ENCODE data around the gene OR7A5. TPM values are rescaled to one million over a fixed set of nuclear protein-coding genes. Genes with fewer than 3 reads are reported as not detected.

The OR7A5 gene
- not detected for total RNA-seq

- no peaks in the 10 kb centered on the region for H3K9me3 Mint-ChIP-seq
- no peak within 1 kb of the TSS for H3K27ac Mint-ChIP-seq
- ATAC-seq (no peak), DNase-seq (ENCODE audit: low spot score in 2 of 2) (no peak)
- no peaks in the 10 kb centered on the region for H3K36me3 Mint-ChIP-seq
Measured at GRCh38 chr19:14835011-14835410, at the start of gene OR7A5, which contains the start of gene OR7C1. Gene OR7A5, minus strand, starts transcription at chr19:14835185. Its CDS starts 6,944 bp downstream, at chr19:14828241. Gene OR7C1, minus strand, starts transcription at chr19:14835185. Its CDS starts 35,049 bp downstream, at chr19:14800136.

DNA sequence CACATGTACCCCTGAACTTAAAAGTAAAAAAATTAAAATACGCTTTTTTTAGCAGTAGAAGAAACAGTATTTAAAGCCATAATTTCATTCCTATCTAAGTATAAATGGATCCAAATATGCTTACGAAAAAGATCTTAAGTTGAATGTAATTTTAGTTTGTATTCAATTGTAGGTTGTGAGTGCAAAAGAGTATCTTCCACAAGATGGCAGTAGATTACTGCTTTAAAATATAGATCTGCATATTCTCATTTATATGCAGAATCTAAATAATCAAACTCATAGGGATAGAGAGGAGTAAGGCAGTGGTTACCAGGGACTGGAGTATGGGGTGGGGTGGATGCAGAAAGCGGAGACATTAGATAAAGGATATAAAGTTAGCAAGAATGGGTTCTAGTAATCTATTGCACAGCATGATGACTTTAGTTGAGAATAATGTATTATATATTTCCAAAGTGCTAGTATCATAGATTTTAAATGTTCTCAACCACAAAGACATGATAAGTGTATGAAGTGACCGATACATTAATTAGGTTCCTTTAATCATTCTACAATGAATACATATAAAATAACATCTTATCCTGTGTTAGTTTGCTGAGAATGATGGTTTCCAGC lies 36.7 kb upstream of the OR7A5 start:
- Mint-ChIP-seq H3K9me3 (no peaks in the 10 kb centered on the region), H3K36me3 (no peaks in the 10 kb centered on the region), H3K27ac (no peak overlapping the region)
- DNase-seq (ENCODE audit: low spot score in 2 of 2), result no peak
- ATAC-seq, result no peak

GRCh38 chr19:14868497-14868896 lies 33.5 kb upstream of the OR7A5 start:
- no peak for DNase-seq (ENCODE audit: low spot score in 2 of 2)
- Mint-ChIP-seq H3K36me3 (no peaks in the 10 kb centered on the region), H3K9me3 (no peaks in the 10 kb centered on the region), H3K27ac (no peak overlapping the region)
- ATAC-seq, result no peak

DNA sequence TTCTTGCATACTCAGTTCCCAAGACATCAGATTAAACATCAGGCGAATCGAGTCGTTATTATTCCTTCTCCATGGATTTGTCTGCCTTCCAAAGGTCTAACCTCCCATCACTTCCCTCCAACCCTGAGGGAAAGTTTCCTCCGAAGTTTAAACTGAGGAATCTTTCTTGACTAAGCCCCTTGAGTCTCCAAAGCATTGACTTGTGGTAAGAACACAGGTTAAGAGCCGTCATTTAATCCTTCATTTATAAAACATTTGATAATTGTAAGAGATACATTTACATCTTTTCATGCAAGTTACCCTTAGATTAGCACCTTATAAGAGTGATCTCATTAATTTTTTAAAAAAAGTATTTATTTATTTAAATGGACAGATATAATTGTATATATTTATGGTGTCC lies 13.8 kb upstream of the OR7A5 start, which contains the start of gene OR7A10:
OR7A10 (minus strand) TSS at position 101 of the 400 bp plus-strand sequence. CDS start 7,045 bp downstream, outside the sequence.
- no peak for ATAC-seq
- H3K9me3 Mint-ChIP-seq, result no peaks in the 10 kb centered on the region
- no peak for DNase-seq (ENCODE audit: low spot score in 2 of 2)
- no peaks in the 10 kb centered on the region for H3K36me3 Mint-ChIP-seq
- no peak within 1 kb of the TSS for H3K27ac Mint-ChIP-seq

DNA sequence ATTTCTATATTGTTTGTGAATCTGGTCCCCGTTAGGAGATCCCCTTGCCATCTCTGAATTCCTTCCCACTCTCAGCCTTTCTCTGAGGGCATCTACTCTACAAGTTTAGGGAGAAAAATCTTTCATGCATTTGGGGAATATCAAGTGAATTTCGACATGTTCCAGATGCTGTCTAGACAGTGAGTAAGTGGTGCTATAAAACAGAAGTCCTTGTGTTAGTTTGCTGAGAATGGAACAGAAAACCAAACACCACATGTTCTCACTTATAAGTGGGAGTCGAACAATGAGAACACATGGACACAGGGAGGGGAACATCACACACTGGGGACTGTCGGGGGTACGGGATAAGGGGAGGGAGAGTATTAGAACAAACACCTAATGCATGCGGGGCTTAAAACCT lies 8.6 kb upstream of the OR7A5 start:
- Mint-ChIP-seq H3K36me3 (no peaks in the 10 kb centered on the region), H3K9me3 (no peaks in the 10 kb centered on the region), H3K27ac (no peak overlapping the region)
- DNase-seq (ENCODE audit: low spot score in 2 of 2) (no peak), ATAC-seq (no peak)

DNA sequence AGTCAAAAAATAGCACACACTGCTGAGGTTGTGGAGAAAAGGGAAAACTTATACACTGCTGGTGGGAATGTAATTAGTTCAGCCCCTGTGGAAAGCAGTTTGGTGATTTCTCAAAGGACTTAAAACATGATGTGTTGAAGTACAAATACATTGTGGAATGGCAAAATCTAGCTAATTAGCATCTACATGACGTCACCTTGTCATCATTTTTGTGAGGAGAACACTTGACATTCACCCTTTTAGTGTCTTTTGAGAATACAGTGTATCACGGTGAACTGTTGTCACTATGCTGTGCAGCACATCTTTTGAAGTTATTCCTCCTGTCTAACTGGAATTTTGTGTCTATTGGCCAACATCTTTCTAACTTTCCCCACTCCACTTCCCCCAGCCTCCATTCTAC lies 8.2 kb upstream of the OR7A5 start:
- DNase-seq (ENCODE audit: low spot score in 2 of 2) (no peak), ATAC-seq (no peak)
- Mint-ChIP-seq H3K27ac (no peak overlapping the region), H3K9me3 (no peaks in the 10 kb centered on the region), H3K36me3 (no peaks in the 10 kb centered on the region)

- ATAC-seq, result no peak
- H3K9me3 Mint-ChIP-seq, result no peaks in the 10 kb centered on the region
- DNase-seq (ENCODE audit: low spot score in 2 of 2), result no peak
- no peak overlapping the region for H3K27ac Mint-ChIP-seq
- H3K36me3 Mint-ChIP-seq, result no peaks in the 10 kb centered on the region
Measured at GRCh38 chr19:14840206-14840605, 5.2 kb upstream of the OR7A5 start.

GRCh38 chr19:14837391-14837790 lies 2.4 kb upstream of the OR7A5 start:
- Mint-ChIP-seq H3K27ac (no peak overlapping the region), H3K36me3 (no peaks in the 10 kb centered on the region), H3K9me3 (no peaks in the 10 kb centered on the region)
- ATAC-seq, result no peak
- no peak for DNase-seq (ENCODE audit: low spot score in 2 of 2)

- DNase-seq (ENCODE audit: low spot score in 2 of 2) (no peak), ATAC-seq (no peak)
- H3K36me3 Mint-ChIP-seq, result no peaks in the 10 kb centered on the region
- no peaks in the 10 kb centered on the region for H3K9me3 Mint-ChIP-seq
- H3K27ac Mint-ChIP-seq, result no peak overlapping the region
Measured at GRCh38 chr19:14830702-14831101, 4.3 kb downstream of the OR7A5 start.

- Mint-ChIP-seq H3K27ac (no peak overlapping the region), H3K9me3 (no peaks in the 10 kb centered on the region), H3K36me3 (no peaks in the 10 kb centered on the region)
- ATAC-seq, result no peak
- no peak for DNase-seq (ENCODE audit: low spot score in 2 of 2)
Measured at GRCh38 chr19:14826006-14826405, 9.0 kb downstream of the OR7A5 start.

- H3K36me3 Mint-ChIP-seq, result no peaks in the 10 kb centered on the region
- H3K27ac Mint-ChIP-seq, result no peak overlapping the region
- DNase-seq (ENCODE audit: low spot score in 2 of 2), result no peak
- ATAC-seq, result no peak
- H3K9me3 Mint-ChIP-seq, result no peaks in the 10 kb centered on the region
Measured at GRCh38 chr19:14821937-14822336, 13.0 kb downstream of the OR7A5 start.

DNA sequence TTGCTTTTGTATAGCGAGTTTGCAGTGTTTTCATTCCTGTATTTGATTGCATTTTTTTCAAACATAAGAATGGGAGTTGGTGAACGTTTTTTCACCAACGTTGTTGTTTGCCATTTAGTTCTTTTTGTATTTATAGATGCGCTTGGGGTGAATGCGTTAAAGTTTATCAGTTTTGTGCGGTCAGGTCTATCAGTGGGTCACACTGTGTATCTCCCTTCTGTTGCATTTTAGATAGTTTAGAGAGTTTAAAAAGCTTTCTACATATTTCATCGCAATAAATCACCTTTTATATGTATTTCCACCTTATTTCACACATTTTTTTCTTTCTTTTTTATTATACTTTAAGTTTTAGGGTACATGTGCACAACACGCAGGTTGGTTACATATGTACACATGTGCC lies 16.4 kb downstream of the OR7A5 start:
- H3K9me3 Mint-ChIP-seq, result no peaks in the 10 kb centered on the region
- no peak for DNase-seq (ENCODE audit: low spot score in 2 of 2)
- no peaks in the 10 kb centered on the region for H3K36me3 Mint-ChIP-seq
- no peak for ATAC-seq
- no peak overlapping the region for H3K27ac Mint-ChIP-seq

- H3K36me3 Mint-ChIP-seq, result no peaks in the 10 kb centered on the region
- no peaks in the 10 kb centered on the region for H3K9me3 Mint-ChIP-seq
- H3K27ac Mint-ChIP-seq, result no peak overlapping the region
- no peak for DNase-seq (ENCODE audit: low spot score in 2 of 2)
- ATAC-seq, result no peak
Measured at GRCh38 chr19:14817052-14817451, 17.9 kb downstream of the OR7A5 start.

- Mint-ChIP-seq H3K9me3 (no peaks in the 10 kb centered on the region), H3K36me3 (no peaks in the 10 kb centered on the region), H3K27ac (no peak overlapping the region)
- DNase-seq (ENCODE audit: low spot score in 2 of 2) (no peak), ATAC-seq (no peak)
Measured at GRCh38 chr19:14814982-14815652, 19.9 kb downstream of the OR7A5 start.

DNA sequence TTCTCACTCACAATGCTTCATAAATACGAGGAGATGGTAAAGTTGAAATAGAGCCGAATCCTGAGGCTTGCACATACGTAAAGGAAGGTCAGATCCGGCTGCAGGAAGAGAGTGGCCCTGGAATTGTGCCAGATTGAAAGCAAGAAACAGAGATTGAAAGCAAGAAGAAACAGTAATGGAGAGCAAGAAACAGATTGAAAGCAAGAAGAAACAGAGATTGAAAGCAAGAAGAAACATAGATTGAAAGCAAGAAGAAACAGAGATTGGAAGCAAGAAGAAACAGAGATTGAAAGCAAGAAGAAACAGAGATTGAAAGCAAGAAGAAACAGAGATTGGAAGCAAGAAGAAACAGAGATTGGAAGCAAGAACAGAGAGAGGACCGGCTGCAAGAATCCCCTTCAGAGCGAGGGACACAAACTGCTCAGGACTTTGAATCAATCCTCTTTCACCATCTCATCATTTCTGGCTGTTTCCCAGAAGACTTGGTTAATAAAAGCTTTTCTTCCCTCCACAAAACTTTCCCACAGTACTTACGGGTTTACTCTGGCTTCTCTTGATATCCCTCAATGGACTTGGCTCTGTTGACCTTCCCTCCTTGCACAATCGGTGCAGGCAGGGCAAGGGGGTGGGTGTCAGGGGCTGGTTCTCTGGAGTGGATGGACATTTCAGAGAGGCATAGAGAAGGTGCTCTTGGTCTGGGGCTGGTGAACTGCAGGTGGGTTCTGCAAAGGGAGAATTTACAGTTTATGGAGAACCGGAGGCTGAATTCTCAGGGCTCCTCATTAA lies 25.5 kb downstream of the OR7A5 start:
- H3K27ac Mint-ChIP-seq, result no peak overlapping the region
- DNase-seq (ENCODE audit: low spot score in 2 of 2) (no peak), ATAC-seq (no peak)
- H3K9me3 Mint-ChIP-seq, result no peaks in the 10 kb centered on the region
- no peaks in the 10 kb centered on the region for H3K36me3 Mint-ChIP-seq

GRCh38 chr19:14804765-14805164 lies 30.2 kb downstream of the OR7A5 start:
- ATAC-seq (no peak), DNase-seq (ENCODE audit: low spot score in 2 of 2) (no peak)
- no peaks in the 10 kb centered on the region for H3K36me3 Mint-ChIP-seq
- H3K9me3 Mint-ChIP-seq, result peaks cover 0 to 5% of the 10 kb centered on the region in 2 donors
- H3K27ac Mint-ChIP-seq, result no peak overlapping the region

DNA sequence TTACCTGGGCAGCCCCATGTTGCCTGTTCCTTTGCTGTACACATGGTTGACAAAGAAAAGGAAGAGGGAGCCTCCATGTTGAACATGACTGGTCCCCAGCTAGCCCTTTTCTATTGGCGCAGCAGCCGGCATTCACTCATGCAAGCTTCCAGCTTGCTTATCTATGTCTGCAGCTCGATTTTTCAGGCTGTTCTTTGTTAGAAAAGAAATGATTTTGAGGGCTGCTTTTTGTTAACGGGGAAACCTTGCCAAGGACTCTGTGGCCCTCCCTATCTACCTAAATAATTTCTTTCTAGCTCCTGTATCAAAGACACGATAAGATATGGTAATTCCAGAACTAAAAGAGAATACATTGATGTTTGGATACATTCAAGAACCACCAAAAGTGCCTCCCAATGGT lies 36.2 kb downstream of the OR7A5 start:
- Mint-ChIP-seq H3K27ac (no peak overlapping the region), H3K9me3 (peaks cover 0 to 5% of the 10 kb centered on the region in 2 donors), H3K36me3 (no peaks in the 10 kb centered on the region)
- ATAC-seq (no peak), DNase-seq (ENCODE audit: low spot score in 2 of 2) (no peak)
